HEK293 (cell line): ENCODE measurements around the gene CD74.

Experiments used
- CTCF ChIP-seq: fragments of 450-650 bp; formaldehyde crosslinking; IDR thresholded peaks from 2 replicates; pipeline ENCODE4 v1.5.1; 2016; ENCODE audit warnings: missing biosample characterization, missing genetic modification characterization
- HIC1 ChIP-seq: fragments of 450-650 bp; formaldehyde crosslinking; IDR thresholded peaks from 2 replicates; pipeline ENCODE4 v1.5.1; 2016; ENCODE audit warnings: missing biosample characterization, missing genetic modification characterization
- KLF17 ChIP-seq: fragments of 450-650 bp; formaldehyde crosslinking; IDR thresholded peaks from 2 replicates; pipeline ENCODE4 v1.5.1; 2016; ENCODE audit warnings: missing biosample characterization, missing genetic modification characterization
- PRDM2 ChIP-seq: fragments of 450-650 bp; formaldehyde crosslinking; IDR thresholded peaks from 2 replicates; pipeline ENCODE4 v1.5.1; 2016; ENCODE audit warnings: missing biosample characterization, missing genetic modification characterization, borderline replicate concordance
- SCRT1 ChIP-seq: fragments of 450-650 bp; formaldehyde crosslinking; IDR thresholded peaks from 2 replicates; pipeline ENCODE4 v1.5.1; 2016; ENCODE audit warnings: missing biosample characterization, missing genetic modification characterization, borderline replicate concordance
- SCRT2 ChIP-seq: fragments of 450-650 bp; formaldehyde crosslinking; IDR thresholded peaks from 2 replicates; pipeline ENCODE4 v1.5.1; 2016; ENCODE audit warnings: missing biosample characterization, missing genetic modification characterization
- SP2 ChIP-seq: fragments of 450-650 bp; formaldehyde crosslinking; IDR thresholded peaks from 2 replicates; pipeline ENCODE4 v1.5.1; 2016; ENCODE audit warnings: missing biosample characterization, missing genetic modification characterization
- TCF7L2 ChIP-seq: IDR thresholded peaks from 2 replicates; pipeline ENCODE4 v1.6.1; 2011; ENCODE audit warnings: low read depth, mild to moderate bottlenecking, inconsistent platforms, low read length, moderate library complexity, borderline replicate concordance
- ZBTB8A ChIP-seq: fragments of 450-650 bp; formaldehyde crosslinking; IDR thresholded peaks from 2 replicates; pipeline ENCODE4 v1.5.1; 2016; ENCODE audit warnings: missing biosample characterization, missing genetic modification characterization
- ZFHX2 ChIP-seq: fragments of 450-650 bp; formaldehyde crosslinking; conservative IDR thresholded peaks from 2 replicates; pipeline ENCODE4 v1.5.1; 2016; ENCODE audit warnings: missing biosample characterization, missing genetic modification characterization
- ZNF132 ChIP-seq: fragments of 450-650 bp; formaldehyde crosslinking; IDR thresholded peaks from 2 replicates; pipeline ENCODE4 v1.5.1; 2017; ENCODE audit warnings: missing biosample characterization, missing genetic modification characterization, borderline replicate concordance
- ZNF19 ChIP-seq: fragments of 450-650 bp; formaldehyde crosslinking; IDR thresholded peaks from 2 replicates; pipeline ENCODE4; 2016; ENCODE audit warnings: missing biosample characterization, missing genetic modification characterization, low read depth
- ZNF350 ChIP-seq: fragments of 450-650 bp; formaldehyde crosslinking; IDR thresholded peaks from 2 replicates; pipeline ENCODE4 v1.5.0; 2017; ENCODE audit warnings: missing biosample characterization, mild to moderate bottlenecking, missing genetic modification characterization
- ZNF544 ChIP-seq: fragments of 450-650 bp; formaldehyde crosslinking; IDR thresholded peaks from 2 replicates; pipeline ENCODE4 v1.5.0; 2017; ENCODE audit warnings: missing biosample characterization, missing genetic modification characterization
- ZNF585B ChIP-seq: fragments of 450-650 bp; formaldehyde crosslinking; IDR thresholded peaks from 2 replicates; pipeline ENCODE4 v1.5.1; 2016; ENCODE audit warnings: missing biosample characterization, missing genetic modification characterization
- ZNF692 ChIP-seq: fragments of 450-650 bp; formaldehyde crosslinking; IDR thresholded peaks from 2 replicates; pipeline ENCODE4 v1.5.1; 2016; ENCODE audit warnings: missing biosample characterization, missing genetic modification characterization
- ZSCAN4 ChIP-seq: fragments of 450-650 bp; formaldehyde crosslinking; IDR thresholded peaks from 2 replicates; pipeline ENCODE4 v1.5.1; 2017; ENCODE audit warnings: missing biosample characterization, missing genetic modification characterization
- ZXDB ChIP-seq: fragments of 450-650 bp; formaldehyde crosslinking; IDR thresholded peaks from 2 replicates; pipeline ENCODE4 v1.5.1; 2016; ENCODE audit warnings: missing biosample characterization, missing genetic modification characterization

Gene CD74

GRCh38 chr5:150458802-150459557 lies 46.3 kb upstream of the CD74 start (continued):
- TF ChIP-seq TCF7L2 (peak; percentile 25; the same call in 1 of the 2 replicates), ZNF692 (tag by site-specific recombination) (0 out of 2 replicates have a peak, but pooled peaks have one; percentile 31), ZNF585B (tag by site-specific recombination) (no peak), ZNF544 (tag by site-specific recombination) (no peak), ZNF19 (no peak), CTCF (tag by site-specific recombination) (peak; percentile 75), ZNF350 (tag by site-specific recombination) (no peak), ZBTB8A (tag by site-specific recombination) (peak; percentile 50), SCRT1 (tag by site-specific recombination) (no peak), SCRT2 (tag by site-specific recombination) (no peak), ZNF132 (tag by site-specific recombination) (no peak), SP2 (tag by site-specific recombination) (peak; percentile 19; the same call in 1 of the 2 replicates), ZXDB (tag by site-specific recombination) (0 out of 2 replicates have a peak, but pooled peaks have one; percentile 21), HIC1 (tag by site-specific recombination) (peak; percentile 99), ZFHX2 (tag by site-specific recombination) (peak; percentile 86), KLF17 (tag by site-specific recombination) (peak; percentile 19; the same call in 1 of the 2 replicates), ZSCAN4 (tag by site-specific recombination) (no peak), PRDM2 (tag by site-specific recombination) (no peak)
